Heart left ventricle (tissue), 13 donors: Measurements from ENCODE around the gene AP3B1.

ENCODE experiments used
- POLR2A ChIP-seq, 2 donors: fragments of 450-650 bp; IDR thresholded peaks; one replicate each; pipeline ENCODE4 v1.6.1; 2017; ENCODE audit warnings: antibody characterized with exemption in 2 of 2, mild to moderate bottlenecking in 2 of 2, moderate library complexity in 2 of 2
- TF ChIP-seq, protein P1 (sequence below), 12 donors: fragments of 200-600 bp; sonication (generic) in 4 of 12; IDR thresholded peaks; one replicate each; pipeline versions ENCODE4 v1.5.0 to v1.8.0; 2018 to 2022; ENCODE audit warnings: antibody characterized with exemption in 12 of 12, mild to moderate bottlenecking in 5 of 12
- donor health status: ischemic (EF 13 %, LVEDD 7.1; RV severe dilation, severe dysfunction).
- donor health status: DM: no; HTN: yes; CAD: no.
- donor health status: DM: no; HTN: no; CAD: no.
- donor health status: ischemic (EF 25% LVEDD 6.9; RV normal size, moderate dysfunction).
- donor health status: ischemic (EF 25% LVEDD 5.7; RV mildly dilated, moderate dysfunction).
- donor health status: ischemic (EF 35%, LVEDD 5.7; RV mildly dilated, moderate dysfunction).
- donor health status: nonischemic (EF 11% LVEDD 7.7; RV severe dilation, severe dysfunction).
- donor health status: DM: yes; HTN: yes; CAD: no.
- donor health status: PGD.
- donor health status: ischemic (EF 29% LVEDD 5.4; RV normal size, mild dysfunction).
- donor health status: nonischemic (EF 23%, LVEDD 6.1; RV moderate dilation, normal function).

DNA sequence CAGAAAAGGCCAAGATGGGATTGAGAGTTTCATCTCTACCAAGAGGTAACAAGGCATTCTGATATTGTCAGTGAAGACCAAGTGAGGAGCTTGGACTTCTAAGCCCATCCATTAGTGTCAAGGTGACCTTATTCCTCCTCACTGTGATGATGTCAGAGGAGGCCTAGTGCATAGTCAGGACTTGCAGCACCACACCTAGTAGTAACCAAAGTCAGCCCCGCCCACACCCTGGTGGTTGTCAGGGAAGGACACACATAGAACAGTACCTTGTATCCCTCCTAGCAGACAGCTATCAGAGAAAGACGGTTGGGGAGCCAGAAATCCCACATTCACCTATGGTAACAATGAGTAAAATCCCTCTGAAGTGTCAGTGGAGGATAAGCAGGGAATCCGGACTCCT, 111.7 kb downstream of the AP3B1 start:
- TF ChIP-seq, protein P1, sequence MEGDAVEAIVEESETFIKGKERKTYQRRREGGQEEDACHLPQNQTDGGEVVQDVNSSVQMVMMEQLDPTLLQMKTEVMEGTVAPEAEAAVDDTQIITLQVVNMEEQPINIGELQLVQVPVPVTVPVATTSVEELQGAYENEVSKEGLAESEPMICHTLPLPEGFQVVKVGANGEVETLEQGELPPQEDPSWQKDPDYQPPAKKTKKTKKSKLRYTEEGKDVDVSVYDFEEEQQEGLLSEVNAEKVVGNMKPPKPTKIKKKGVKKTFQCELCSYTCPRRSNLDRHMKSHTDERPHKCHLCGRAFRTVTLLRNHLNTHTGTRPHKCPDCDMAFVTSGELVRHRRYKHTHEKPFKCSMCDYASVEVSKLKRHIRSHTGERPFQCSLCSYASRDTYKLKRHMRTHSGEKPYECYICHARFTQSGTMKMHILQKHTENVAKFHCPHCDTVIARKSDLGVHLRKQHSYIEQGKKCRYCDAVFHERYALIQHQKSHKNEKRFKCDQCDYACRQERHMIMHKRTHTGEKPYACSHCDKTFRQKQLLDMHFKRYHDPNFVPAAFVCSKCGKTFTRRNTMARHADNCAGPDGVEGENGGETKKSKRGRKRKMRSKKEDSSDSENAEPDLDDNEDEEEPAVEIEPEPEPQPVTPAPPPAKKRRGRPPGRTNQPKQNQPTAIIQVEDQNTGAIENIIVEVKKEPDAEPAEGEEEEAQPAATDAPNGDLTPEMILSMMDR (IDR thresholded peaks at IDR 0.05), result no peak
- TF ChIP-seq POLR2A (IDR thresholded peaks at IDR 0.05), result no peak
